Measurements from ENCODE around the gene RASA4B. TPM values are rescaled to one million over a fixed set of nuclear protein-coding genes. Genes with fewer than 3 reads are reported as not detected.
"Not testable (repeated sequence)": the region's sequence is repeated elsewhere in the genome, so short reads cannot be mapped to it uniquely, and the experiment has no call there.

RASA4B gene
- total and polyA plus RNA-seq, 2 donors from 2014 or later: 22.5 to 24.0 TPM

GRCh38 chr7:102540604-102541003 is 23.0 kb upstream of the RASA4B start:
- H3K9me3 ChIP-seq (ENCODE audit: control insufficient read depth in 2 of 3, insufficient read depth in 1 of 3, low read length in 3 of 3); H3K27ac ChIP-seq (ENCODE audit: low read depth in 2 of 2, low read length in 2 of 2); H3K4me3 ChIP-seq (ENCODE audit: low read length in 3 of 3); intact Hi-C loops (cut with DNase I); H3K4me1 ChIP-seq (ENCODE audit: control insufficient read depth in 2 of 3, insufficient read depth in 2 of 3, low read depth in 1 of 3, low read length in 3 of 3); H3K36me3 ChIP-seq (ENCODE audit: control insufficient read depth in 2 of 3, insufficient read depth in 3 of 3, low read length in 3 of 3); FAIRE-seq; H3K9ac ChIP-seq (ENCODE audit: low read length in 3 of 3); H3K27me3 ChIP-seq (ENCODE audit: control insufficient read depth, insufficient read depth, low read length): not testable (repeated sequence)
- DNase-seq: peak in 1 of 5 donors; percentile 22

- FAIRE-seq; intact Hi-C loops (cut with DNase I); H3K4me3 ChIP-seq (ENCODE audit: low read length in 3 of 3); H3K36me3 ChIP-seq (ENCODE audit: control insufficient read depth in 2 of 3, insufficient read depth in 3 of 3, low read length in 3 of 3); H3K9ac ChIP-seq (ENCODE audit: low read length in 3 of 3); H3K9me3 ChIP-seq (ENCODE audit: control insufficient read depth in 2 of 3, insufficient read depth in 1 of 3, low read length in 3 of 3); H3K27ac ChIP-seq (ENCODE audit: low read depth in 2 of 2, low read length in 2 of 2); H3K27me3 ChIP-seq (ENCODE audit: control insufficient read depth, insufficient read depth, low read length); H3K4me1 ChIP-seq (ENCODE audit: control insufficient read depth in 2 of 3, insufficient read depth in 2 of 3, low read depth in 1 of 3, low read length in 3 of 3): not testable (repeated sequence)
- peak in 1 of 5 donors; percentile 24 for DNase-seq
These were observed 17.6 kb upstream of the RASA4B start for GRCh38 chr7:102535062-102535615.

- H3K4me1 ChIP-seq (ENCODE audit: control insufficient read depth in 2 of 3, insufficient read depth in 2 of 3, low read depth in 1 of 3, low read length in 3 of 3); H3K9ac ChIP-seq (ENCODE audit: low read length in 3 of 3); H3K27me3 ChIP-seq (ENCODE audit: control insufficient read depth, insufficient read depth, low read length); FAIRE-seq; intact Hi-C loops (cut with DNase I); DNase-seq; H3K36me3 ChIP-seq (ENCODE audit: control insufficient read depth in 2 of 3, insufficient read depth in 3 of 3, low read length in 3 of 3); H3K9me3 ChIP-seq (ENCODE audit: control insufficient read depth in 2 of 3, insufficient read depth in 1 of 3, low read length in 3 of 3); H3K27ac ChIP-seq (ENCODE audit: low read depth in 2 of 2, low read length in 2 of 2); H3K4me3 ChIP-seq (ENCODE audit: low read length in 3 of 3): not testable (repeated sequence)
These were observed 14.6 kb upstream of the RASA4B start for GRCh38 chr7:102532127-102532526.

GRCh38 chr7:102531583-102531982 is 14.0 kb upstream of the RASA4B start:
- FAIRE-seq; H3K4me1 ChIP-seq (ENCODE audit: control insufficient read depth in 2 of 3, insufficient read depth in 2 of 3, low read depth in 1 of 3, low read length in 3 of 3); H3K9me3 ChIP-seq (ENCODE audit: control insufficient read depth in 2 of 3, insufficient read depth in 1 of 3, low read length in 3 of 3); H3K27ac ChIP-seq (ENCODE audit: low read depth in 2 of 2, low read length in 2 of 2); intact Hi-C loops (cut with DNase I); H3K4me3 ChIP-seq (ENCODE audit: low read length in 3 of 3); H3K36me3 ChIP-seq (ENCODE audit: control insufficient read depth in 2 of 3, insufficient read depth in 3 of 3, low read length in 3 of 3); H3K27me3 ChIP-seq (ENCODE audit: control insufficient read depth, insufficient read depth, low read length); H3K9ac ChIP-seq (ENCODE audit: low read length in 3 of 3): not testable (repeated sequence)
- peak in 1 of 5 donors; percentile 52 for DNase-seq

- H3K9ac ChIP-seq (ENCODE audit: low read length in 3 of 3); DNase-seq; H3K4me3 ChIP-seq (ENCODE audit: low read length in 3 of 3); intact Hi-C loops (cut with DNase I); H3K36me3 ChIP-seq (ENCODE audit: control insufficient read depth in 2 of 3, insufficient read depth in 3 of 3, low read length in 3 of 3); H3K4me1 ChIP-seq (ENCODE audit: control insufficient read depth in 2 of 3, insufficient read depth in 2 of 3, low read depth in 1 of 3, low read length in 3 of 3); H3K9me3 ChIP-seq (ENCODE audit: control insufficient read depth in 2 of 3, insufficient read depth in 1 of 3, low read length in 3 of 3); FAIRE-seq; H3K27me3 ChIP-seq (ENCODE audit: control insufficient read depth, insufficient read depth, low read length); H3K27ac ChIP-seq (ENCODE audit: low read depth in 2 of 2, low read length in 2 of 2): not testable (repeated sequence)
These were observed 10.5 kb upstream of the RASA4B start for GRCh38 chr7:102527822-102528793.

- DNase-seq: peak in 1 of 5 donors; percentile 19
- intact Hi-C loops (cut with DNase I); H3K9me3 ChIP-seq (ENCODE audit: control insufficient read depth in 2 of 3, insufficient read depth in 1 of 3, low read length in 3 of 3); H3K4me1 ChIP-seq (ENCODE audit: control insufficient read depth in 2 of 3, insufficient read depth in 2 of 3, low read depth in 1 of 3, low read length in 3 of 3); H3K36me3 ChIP-seq (ENCODE audit: control insufficient read depth in 2 of 3, insufficient read depth in 3 of 3, low read length in 3 of 3); FAIRE-seq; H3K4me3 ChIP-seq (ENCODE audit: low read length in 3 of 3); H3K27ac ChIP-seq (ENCODE audit: low read depth in 2 of 2, low read length in 2 of 2); H3K27me3 ChIP-seq (ENCODE audit: control insufficient read depth, insufficient read depth, low read length); H3K9ac ChIP-seq (ENCODE audit: low read length in 3 of 3): not testable (repeated sequence)
These were observed 9.6 kb upstream of the RASA4B start for GRCh38 chr7:102527182-102527581.

GRCh38 chr7:102524803-102525202 is 7.2 kb upstream of the RASA4B start:
- intact Hi-C loops (cut with DNase I); H3K27ac ChIP-seq (ENCODE audit: low read depth in 2 of 2, low read length in 2 of 2); H3K9me3 ChIP-seq (ENCODE audit: control insufficient read depth in 2 of 3, insufficient read depth in 1 of 3, low read length in 3 of 3); H3K36me3 ChIP-seq (ENCODE audit: control insufficient read depth in 2 of 3, insufficient read depth in 3 of 3, low read length in 3 of 3); H3K27me3 ChIP-seq (ENCODE audit: control insufficient read depth, insufficient read depth, low read length); H3K4me1 ChIP-seq (ENCODE audit: control insufficient read depth in 2 of 3, insufficient read depth in 2 of 3, low read depth in 1 of 3, low read length in 3 of 3); H3K4me3 ChIP-seq (ENCODE audit: low read length in 3 of 3); FAIRE-seq; H3K9ac ChIP-seq (ENCODE audit: low read length in 3 of 3): not testable (repeated sequence)
- peak in 1 of 5 donors; percentile 52 for DNase-seq

- H3K9me3 ChIP-seq (ENCODE audit: control insufficient read depth in 2 of 3, insufficient read depth in 1 of 3, low read length in 3 of 3); intact Hi-C loops (cut with DNase I); H3K27ac ChIP-seq (ENCODE audit: low read depth in 2 of 2, low read length in 2 of 2); DNase-seq; H3K4me3 ChIP-seq (ENCODE audit: low read length in 3 of 3); H3K9ac ChIP-seq (ENCODE audit: low read length in 3 of 3); H3K27me3 ChIP-seq (ENCODE audit: control insufficient read depth, insufficient read depth, low read length); FAIRE-seq; H3K36me3 ChIP-seq (ENCODE audit: control insufficient read depth in 2 of 3, insufficient read depth in 3 of 3, low read length in 3 of 3); H3K4me1 ChIP-seq (ENCODE audit: control insufficient read depth in 2 of 3, insufficient read depth in 2 of 3, low read depth in 1 of 3, low read length in 3 of 3): not testable (repeated sequence)
These were observed 3.2 kb upstream of the RASA4B start for GRCh38 chr7:102520797-102521196.

Data from kidney (tissue), 11 donors.